ENCODE results near the gene LIFR.
"Not testable (repeated sequence)": the region's sequence is repeated elsewhere in the genome, so short reads cannot be mapped to it uniquely, and the experiment has no call there.

Gene LIFR

DNA sequence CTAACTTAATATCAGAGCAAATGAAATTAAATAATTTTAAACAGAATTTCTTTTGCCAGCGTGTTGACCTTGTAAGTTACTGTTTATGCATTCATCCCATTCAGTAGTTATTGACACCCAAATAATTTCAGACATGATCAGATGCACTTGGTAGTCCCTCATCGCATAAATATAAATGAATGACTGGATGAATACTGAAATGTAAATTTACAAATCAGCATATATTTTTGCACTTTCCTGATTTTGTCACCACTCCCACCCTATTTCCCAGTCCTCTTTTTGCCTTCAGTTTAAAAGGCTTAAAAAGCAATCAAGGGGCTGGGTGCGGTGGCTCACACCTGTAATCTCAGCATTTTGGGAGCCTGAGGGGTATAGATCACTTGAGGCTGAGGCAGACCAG, 17.1 kb upstream of the LIFR start:
- Histone ChIP-seq H3K27ac (no peak overlapping the region), H3K4me2 (no peak overlapping the region), H3K9me3 (replicated peaks in 1 of 11) (no peaks in the 10 kb centered on the region), H4K20me1 (no peaks in the 10 kb centered on the region), H3K36me3 (no peaks in the 10 kb centered on the region), H3K9ac (no peak overlapping the region), H3K4me1 (no peaks in the 10 kb centered on the region), H3K4me3 (no peak overlapping the region), H3K27me3 (no peaks in the 10 kb centered on the region; a peak in 1 of 22 replicates)
- no peak for TF ChIP-seq Cebpa-rat (IDR thresholded peaks at IDR 0.05)

DNA sequence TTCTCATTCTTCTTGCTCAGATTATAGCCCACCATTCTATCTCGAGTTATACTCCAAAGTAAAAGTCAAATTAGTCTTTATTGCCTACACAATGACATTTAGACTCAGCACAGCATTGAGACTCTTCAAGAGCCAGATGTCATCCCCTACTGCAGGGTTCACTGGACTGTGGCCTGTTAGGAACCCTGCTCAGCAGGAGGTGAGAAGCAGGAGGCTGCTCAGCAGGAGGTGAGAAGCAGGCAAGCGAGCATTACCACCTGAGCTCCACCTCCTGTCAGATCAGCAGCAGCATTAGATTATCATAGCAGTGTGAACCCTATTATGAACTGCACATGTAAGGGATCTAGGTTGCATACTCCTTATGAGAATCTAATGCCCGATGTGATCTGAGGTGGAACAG, 12.7 kb upstream of the LIFR start:
- H3K4me3 ChIP-seq = no peak overlapping the region
- TF ChIP-seq Cebpa-rat (IDR thresholded peaks at IDR 0.05) = no peak
- H3K4me1 ChIP-seq = no peaks in the 10 kb centered on the region
- no peak overlapping the region for H3K27ac ChIP-seq
- no peak overlapping the region for H3K4me2 ChIP-seq
- H3K9ac ChIP-seq = no peak overlapping the region
- H3K27me3 ChIP-seq = no peaks in the 10 kb centered on the region; a peak in 1 of 22 replicates
- H3K9me3 ChIP-seq (replicated peaks in 1 of 11) = no peaks in the 10 kb centered on the region
- H4K20me1 ChIP-seq = no peaks in the 10 kb centered on the region
- H3K36me3 ChIP-seq = no peaks in the 10 kb centered on the region

DNA sequence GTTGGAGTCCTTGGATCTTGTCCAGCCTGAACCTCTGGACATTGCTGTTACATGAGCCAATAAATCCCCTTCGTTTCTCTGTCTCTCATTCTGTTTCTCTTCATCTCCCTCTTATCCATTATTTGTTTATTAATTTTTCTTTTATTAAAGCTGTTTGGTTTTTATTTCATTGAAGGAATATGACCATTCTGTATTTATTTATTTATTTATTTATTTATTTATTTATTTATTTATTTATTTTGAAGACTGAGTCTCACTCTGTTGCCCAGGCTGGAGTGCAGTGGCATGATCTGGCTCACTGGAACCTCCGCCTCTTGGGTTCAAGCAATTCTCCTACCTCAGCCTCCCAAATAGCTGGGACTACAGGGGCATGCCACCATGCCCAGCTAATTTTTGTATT, 10.9 kb upstream of the LIFR start:
- not testable (repeated sequence) for H3K9ac ChIP-seq; H4K20me1 ChIP-seq; H3K4me3 ChIP-seq; H3K27me3 ChIP-seq; H3K36me3 ChIP-seq; H3K9me3 ChIP-seq (replicated peaks in 1 of 11); H3K27ac ChIP-seq; H3K4me2 ChIP-seq; H3K4me1 ChIP-seq

DNA sequence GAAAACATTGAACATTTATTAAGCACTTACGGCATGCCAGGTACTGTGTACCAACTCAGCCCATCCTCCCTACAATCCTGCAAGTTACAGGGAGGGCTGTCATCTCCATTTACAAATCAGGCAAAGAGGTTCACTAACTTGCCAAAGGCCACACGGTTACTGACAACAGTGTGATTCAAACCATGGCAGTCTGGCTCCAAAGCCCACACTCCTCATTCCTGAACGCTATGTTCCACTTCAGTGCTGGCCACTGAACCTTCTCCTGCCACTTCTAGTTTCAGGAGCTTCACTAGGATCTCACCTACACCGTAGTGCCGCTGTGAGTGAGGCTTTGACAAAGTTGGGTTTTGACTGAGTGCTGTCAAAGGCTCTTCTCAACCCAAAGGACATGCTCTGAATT, 7.2 kb upstream of the LIFR start:
- Histone ChIP-seq H3K9me3 (replicated peaks in 1 of 11) (no peaks in the 10 kb centered on the region), H3K36me3 (no peaks in the 10 kb centered on the region), H3K27ac (no peak overlapping the region), H4K20me1 (no peaks in the 10 kb centered on the region), H3K9ac (no peak overlapping the region), H3K27me3 (peaks cover 0 to 20% (median 0%) of the 10 kb centered on the region in 11 experiments; a peak in 5 of 22 replicates), H3K4me3 (no peak overlapping the region), H3K4me1 (no peaks in the 10 kb centered on the region), H3K4me2 (no peak overlapping the region)
- TF ChIP-seq Cebpa-rat (IDR thresholded peaks at IDR 0.05) = no peak

DNA sequence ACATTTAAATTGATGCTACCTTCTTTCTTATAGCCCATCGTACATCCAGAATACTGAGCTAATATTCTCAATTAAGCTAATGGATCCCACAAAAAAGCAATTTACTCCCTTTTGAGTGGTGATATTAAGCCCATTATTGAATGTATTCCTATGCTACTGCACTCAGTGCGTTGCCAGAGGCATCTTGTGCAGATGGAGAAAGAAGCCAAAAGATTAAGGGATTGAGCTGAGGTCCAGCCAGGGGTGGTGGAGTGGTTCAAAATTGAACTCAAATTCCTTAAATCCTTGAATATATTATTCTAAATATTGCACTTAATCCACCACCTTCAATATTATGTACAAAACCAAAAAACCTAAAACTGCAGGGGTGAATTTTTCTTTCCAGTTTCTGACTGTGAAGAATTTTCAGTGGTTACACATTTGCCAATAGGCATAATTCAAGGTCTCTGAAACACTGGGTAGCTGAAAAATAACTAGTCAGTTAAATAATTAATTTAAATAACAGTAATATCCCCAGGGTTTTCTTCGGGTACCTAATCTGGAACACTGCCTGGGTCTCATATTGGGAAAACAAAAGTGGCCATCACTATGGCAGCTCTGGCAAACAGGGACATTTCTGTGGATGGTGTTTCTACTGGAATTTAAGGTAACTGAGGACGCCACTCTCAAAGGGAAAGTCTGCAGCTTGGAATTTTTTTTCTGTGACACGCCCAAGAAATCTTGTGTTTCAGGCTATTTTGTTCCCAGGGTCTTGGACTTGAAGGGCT, 6.2 kb upstream of the LIFR start:
- Histone ChIP-seq H3K36me3 (no peaks in the 10 kb centered on the region), H3K9ac (no peak overlapping the region), H3K27me3 (peaks cover 0 to 28% (median under 1%) of the 10 kb centered on the region in 11 experiments; a peak in 9 of 22 replicates), H3K9me3 (replicated peaks in 1 of 11) (no peaks in the 10 kb centered on the region), H3K4me2 (no peak overlapping the region), H4K20me1 (no peaks in the 10 kb centered on the region), H3K4me3 (no peak overlapping the region), H3K27ac (no peak overlapping the region), H3K4me1 (peaks cover 0 to under 1% (median 0%) of the 10 kb centered on the region in 10 experiments; a peak in 2 of 20 replicates)
- no peak for TF ChIP-seq Cebpa-rat (IDR thresholded peaks at IDR 0.05)

DNA sequence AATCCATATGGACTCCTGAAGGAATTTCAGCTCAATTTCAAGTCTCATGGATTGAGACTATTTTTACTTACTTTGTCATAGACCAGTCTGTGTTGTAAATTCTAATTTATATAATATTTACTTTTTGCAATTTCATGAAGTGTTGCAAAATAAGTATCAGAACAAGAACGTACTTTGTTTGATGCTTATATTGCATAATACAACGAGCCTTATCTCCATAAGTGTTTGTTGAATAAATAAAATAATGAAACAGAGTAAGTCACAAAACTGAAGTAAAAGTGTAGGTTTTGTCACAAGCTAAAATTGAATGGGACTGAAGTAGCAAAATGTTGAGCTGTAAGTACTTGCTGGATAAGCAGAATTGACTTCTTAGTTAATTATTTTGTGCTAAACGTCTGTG, 3.0 kb upstream of the LIFR start:
- no peaks in the 10 kb centered on the region for H3K36me3 ChIP-seq
- peaks cover 0 to 5% (median 0%) of the 10 kb centered on the region in 11 experiments; a peak in 3 of 22 replicates for H4K20me1 ChIP-seq
- H3K9ac ChIP-seq = no peak overlapping the region
- H3K4me1 ChIP-seq = peaks cover 6 to 12% (median 9%) of the 10 kb centered on the region in 10 experiments; a peak in 16 of 20 replicates
- H3K27ac ChIP-seq = no peak overlapping the region
- no peak overlapping the region for H3K4me2 ChIP-seq
- no peaks in the 10 kb centered on the region for H3K9me3 ChIP-seq (replicated peaks in 1 of 11)
- peaks cover 18 to 59% (median 28%) of the 10 kb centered on the region in 11 experiments for H3K27me3 ChIP-seq
- TF ChIP-seq Cebpa-rat (IDR thresholded peaks at IDR 0.05) = no peak
- H3K4me3 ChIP-seq = no peak overlapping the region

DNA sequence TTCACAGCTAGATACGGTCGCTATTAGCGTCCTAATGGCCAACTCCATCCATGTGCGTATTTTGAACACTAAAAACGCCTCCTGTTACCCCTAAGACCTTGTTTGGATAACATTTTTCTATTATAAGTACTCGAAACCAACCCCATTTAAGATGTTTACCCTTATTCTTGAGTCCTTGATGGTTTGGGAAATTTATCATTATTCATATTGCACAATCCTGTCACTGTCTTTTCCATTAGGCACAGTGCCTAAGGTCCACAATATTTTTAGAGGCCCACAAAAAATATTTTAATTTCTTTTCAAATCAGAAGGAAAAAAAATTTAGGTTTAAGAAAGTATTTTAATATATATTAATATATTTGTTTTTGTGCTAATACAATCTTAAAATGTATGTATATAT, 1.3 kb upstream of the LIFR start:
- Histone ChIP-seq H4K20me1 (peaks cover 0 to 5% (median 0%) of the 10 kb centered on the region in 11 experiments; a peak in 3 of 22 replicates), H3K4me3 (no peak overlapping the region), H3K4me1 (peaks cover 6 to 17% (median 11%) of the 10 kb centered on the region in 10 experiments; a peak in 17 of 20 replicates), H3K36me3 (no peaks in the 10 kb centered on the region), H3K27ac (no peak overlapping the region), H3K27me3 (peaks cover 26 to 73% (median 36%) of the 10 kb centered on the region in 11 experiments), H3K9ac (no peak overlapping the region), H3K9me3 (replicated peaks in 1 of 11) (no peaks in the 10 kb centered on the region), H3K4me2 (peak overlapping the region in 4 of 11 experiments; percentile 92 to 97 (median 96); a peak in 6 of 22 replicates)
- 0 out of 22 replicates have a peak, but pooled peaks of 1 of the 11 experiments have one; percentile 27 for TF ChIP-seq Cebpa-rat (IDR thresholded peaks at IDR 0.05)

DNA sequence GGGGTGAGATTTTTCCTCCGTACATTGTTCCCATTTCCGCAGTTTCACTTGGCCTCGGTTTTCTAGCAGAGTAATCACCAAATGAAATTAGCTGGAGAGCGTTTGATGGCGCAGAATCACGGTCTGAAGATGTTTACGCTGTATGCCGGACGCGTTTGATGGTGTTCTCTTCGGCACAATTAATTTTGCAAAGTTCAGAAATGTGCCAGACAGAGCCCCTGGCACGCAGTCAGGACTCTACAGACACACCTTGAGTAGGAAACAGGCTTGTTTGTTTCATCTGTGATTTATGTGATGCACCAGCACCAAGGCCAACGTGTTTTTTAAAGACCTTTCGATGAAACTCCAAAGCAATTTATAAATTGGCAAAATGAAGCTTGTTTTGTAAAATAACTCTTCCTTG, 863 bp upstream of the LIFR start:
- no peaks in the 10 kb centered on the region for H3K36me3 ChIP-seq
- TF ChIP-seq Cebpa-rat (IDR thresholded peaks at IDR 0.05) = no peak
- peak overlapping the region; percentile 44 to 85 (median 76); a peak in 19 of 22 replicates for H3K9ac ChIP-seq

DNA sequence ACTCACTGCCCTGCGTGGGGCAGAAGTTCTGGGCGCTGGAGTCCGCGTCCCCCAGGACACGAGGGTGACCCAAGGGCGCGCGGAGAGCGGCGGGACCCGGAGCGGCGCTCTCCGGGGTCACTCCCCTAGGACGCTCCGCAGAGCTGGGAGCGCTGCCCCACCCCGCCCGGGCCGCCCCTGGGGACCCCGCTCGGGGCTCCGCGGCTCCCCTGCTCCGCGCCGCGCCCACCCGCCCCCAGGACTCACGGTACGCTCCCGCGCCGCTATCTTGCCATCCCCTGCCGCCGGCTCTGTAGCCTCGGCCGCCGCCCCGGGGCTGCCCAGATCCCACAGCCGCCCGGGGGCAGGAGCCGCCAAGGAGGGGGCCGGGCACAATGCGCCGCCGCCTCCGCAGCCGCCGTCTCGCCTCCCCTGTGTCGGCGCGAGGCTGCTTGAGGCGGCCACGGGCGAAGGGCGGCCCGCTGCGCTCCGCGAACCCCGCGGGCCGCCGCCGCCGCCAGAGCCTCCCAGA, 303 bp downstream of the LIFR start:
- peaks cover 0 to 5% (median 0%) of the 10 kb centered on the region in 11 experiments; a peak in 3 of 22 replicates for H4K20me1 ChIP-seq
- H3K36me3 ChIP-seq = no peaks in the 10 kb centered on the region
- peak overlapping the region in 10 of 11 experiments; percentile 63 to 82 (median 76); a peak in 19 of 22 replicates for H3K9ac ChIP-seq
- H3K4me3 ChIP-seq = peak overlapping the region; percentile 56 to 79 (median 70)
- H3K4me1 ChIP-seq = peaks cover 6 to 23% (median 11%) of the 10 kb centered on the region in 10 experiments; a peak in 17 of 20 replicates
- no peak for TF ChIP-seq Cebpa-rat (IDR thresholded peaks at IDR 0.05)
- peaks cover 26 to 74% (median 36%) of the 10 kb centered on the region in 11 experiments for H3K27me3 ChIP-seq
- H3K9me3 ChIP-seq (replicated peaks in 1 of 11) = no peaks in the 10 kb centered on the region
- H3K4me2 ChIP-seq = peak overlapping the region; percentile 79 to 98 (median 96)
- peak overlapping the region in 6 of 11 experiments; percentile 2 to 55 (median 40); a peak in 5 of 22 replicates for H3K27ac ChIP-seq

More for the DNA sequence above, 863 bp upstream of the LIFR start:
- Histone ChIP-seq H3K27me3 (peaks cover 26 to 75% (median 36%) of the 10 kb centered on the region in 11 experiments), H4K20me1 (peaks cover 0 to 5% (median 0%) of the 10 kb centered on the region in 11 experiments; a peak in 3 of 22 replicates), H3K4me1 (peaks cover 6 to 22% (median 11%) of the 10 kb centered on the region in 10 experiments; a peak in 17 of 20 replicates), H3K4me2 (peak overlapping the region; percentile 87 to 98 (median 93)), H3K4me3 (peak overlapping the region; percentile 56 to 79 (median 70)), H3K9me3 (replicated peaks in 1 of 11) (no peaks in the 10 kb centered on the region), H3K27ac (peak overlapping the region in 2 of 11 experiments; percentile 30 to 55; a peak in 1 of 22 replicates)

All from BLaER1 treated with 17β-estradiol and CSF1 and Interleukin-3, amounts not matched to agents 10 nM and 100 nM (cell line).